Osteocyte (in vitro differentiated cells): ENCODE data around the gene SLC35D3. TPM values are rescaled to one million over a fixed set of nuclear protein-coding genes. Genes with fewer than 3 reads are reported as not detected.
"Not testable (repeated sequence)": the region's sequence is repeated elsewhere in the genome, so short reads cannot be mapped to it uniquely, and the experiment has no call there.

Source experiments
- DNase-seq: peaks from one replicate; pipeline ENCODE4 v3.0.0; 2021; ENCODE audit warnings: mixed read lengths; ENCODE audit not compliant: unreplicated experiment; ENCODE audit errors: extremely low spot score
- H3K27ac Mint-ChIP-seq: one replicate; pipeline ENCODE4 v1.8.0; 2021; ENCODE audit warnings: mild to moderate bottlenecking, mixed read lengths; ENCODE audit not compliant: unreplicated experiment
- H3K27me3 Mint-ChIP-seq: one replicate; pipeline ENCODE4 v1.8.0; 2021; ENCODE audit warnings: mixed read lengths; ENCODE audit not compliant: unreplicated experiment
- H3K36me3 Mint-ChIP-seq: one replicate; pipeline ENCODE4 v1.8.0; 2021; ENCODE audit warnings: mixed read lengths; ENCODE audit not compliant: unreplicated experiment
- H3K4me1 Mint-ChIP-seq: one replicate; pipeline ENCODE4 v1.8.0; 2021; ENCODE audit warnings: mixed read lengths; ENCODE audit not compliant: unreplicated experiment
- H3K4me3 Mint-ChIP-seq: one replicate; pipeline ENCODE4 v1.8.0; 2021; ENCODE audit warnings: mild to moderate bottlenecking, moderate library complexity, mixed read lengths; ENCODE audit not compliant: unreplicated experiment
- H3K9me3 Mint-ChIP-seq: one replicate; pipeline ENCODE4 v1.8.0; 2021; ENCODE audit warnings: mixed read lengths; ENCODE audit not compliant: unreplicated experiment
- CTCF ChIP-seq: fragments of 200-600 bp; sonication (generic); IDR thresholded peaks from 2 replicates; pipeline ENCODE4 v1.5.0; 2021; ENCODE audit warnings: antibody characterized with exemption, mild to moderate bottlenecking, moderate library complexity
- long read RNA-seq: library from polyadenylated mRNA; unstranded; transcript quantifications from one replicate; pipeline ENCODE4 v2.0.0, GENCODE V29; 2021
- total RNA-seq: library from RNA; stranded (reverse); gene quantifications from 2 replicates; pipeline ENCODE4 v1.2.1, GENCODE V29; 2021

SLC35D3 gene
- not detected in 2 replicates for total RNA-seq
- long read RNA-seq = 0 reads

- peaks cover 30% of the 10 kb centered on the region for H3K27me3 Mint-ChIP-seq
- no peak within 1 kb of the TSS for H3K27ac Mint-ChIP-seq
- no peaks in the 10 kb centered on the region for H3K36me3 Mint-ChIP-seq
- peaks cover 13% of the 10 kb centered on the region for H3K4me1 Mint-ChIP-seq
- H3K9me3 Mint-ChIP-seq = no peaks in the 10 kb centered on the region
- DNase-seq = no peak
- peak within 1 kb of the TSS; percentile 81 for H3K4me3 Mint-ChIP-seq
- TF ChIP-seq CTCF = no peak
Observed at GRCh38 chr6:136921936-136922684, at the start of gene SLC35D3. Gene SLC35D3 (plus strand): TSS chr6:136922301. CDS start chr6:136922429, 128 bp downstream.

- no peak overlapping the region for H3K4me3 Mint-ChIP-seq
- no peak overlapping the region for H3K27ac Mint-ChIP-seq
- H3K36me3 Mint-ChIP-seq = peaks cover 23% of the 10 kb centered on the region
- no peaks in the 10 kb centered on the region for H3K4me1 Mint-ChIP-seq
- no peak for TF ChIP-seq CTCF
- peaks cover 22% of the 10 kb centered on the region for H3K9me3 Mint-ChIP-seq
- no peaks in the 10 kb centered on the region for H3K27me3 Mint-ChIP-seq
- no peak for DNase-seq
Observed at GRCh38 chr6:136873748-136874147, 48.4 kb upstream of the SLC35D3 start.

- not testable (repeated sequence) for H3K27ac Mint-ChIP-seq, H3K27me3 Mint-ChIP-seq, H3K4me1 Mint-ChIP-seq, DNase-seq, H3K4me3 Mint-ChIP-seq
- H3K9me3 Mint-ChIP-seq = peaks cover 22% of the 10 kb centered on the region
- peaks cover 23% of the 10 kb centered on the region for H3K36me3 Mint-ChIP-seq
Observed at GRCh38 chr6:136876469-136876868, 45.6 kb upstream of the SLC35D3 start.

- H3K27ac Mint-ChIP-seq = no peak overlapping the region
- DNase-seq = no peak
- no peaks in the 10 kb centered on the region for H3K4me1 Mint-ChIP-seq
- no peaks in the 10 kb centered on the region for H3K27me3 Mint-ChIP-seq
- peaks cover 5% of the 10 kb centered on the region for H3K36me3 Mint-ChIP-seq
- no peak for TF ChIP-seq CTCF
- H3K9me3 Mint-ChIP-seq = peaks cover 7% of the 10 kb centered on the region
- no peak overlapping the region for H3K4me3 Mint-ChIP-seq
Observed at GRCh38 chr6:136880748-136881460, 41.2 kb upstream of the SLC35D3 start.

GRCh38 chr6:136886091-136886490 is 36.0 kb upstream of the SLC35D3 start:
- no peak for TF ChIP-seq CTCF
- DNase-seq = no peak
- Mint-ChIP-seq H3K4me1 (peaks cover 3% of the 10 kb centered on the region), H3K9me3 (no peaks in the 10 kb centered on the region), H3K36me3 (peaks cover 3% of the 10 kb centered on the region), H3K27me3 (no peaks in the 10 kb centered on the region), H3K27ac (no peak overlapping the region), H3K4me3 (no peak overlapping the region)
